HG03342 (cell line): ENCODE data around the gene ANO6.

Source experiments
- ATAC-seq: cut with Tn5 transposase; IDR thresholded peaks from one replicate; pipeline ENCODE4 v1.9.1; 2021; ENCODE audit warnings: mild to moderate bottlenecking, moderate library complexity; ENCODE audit not compliant: unreplicated experiment

Gene ANO6

GRCh38 chr12:45434094-45434493, 218.2 kb downstream of the ANO6 start:
- no peak for ATAC-seq

- ATAC-seq, result no peak
These were observed 220.2 kb downstream of the ANO6 start for GRCh38 chr12:45435945-45436710.

GRCh38 chr12:45439039-45439438, 223.1 kb downstream of the ANO6 start:
- no peak for ATAC-seq

GRCh38 chr12:45446013-45446412, 230.1 kb downstream of the ANO6 start:
- ATAC-seq, result no peak

GRCh38 chr12:45458238-45458637, 242.3 kb downstream of the ANO6 start:
- ATAC-seq, result no peak

GRCh38 chr12:45458854-45459807, 243.2 kb downstream of the ANO6 start:
- ATAC-seq, result no peak

GRCh38 chr12:45462506-45462905, 246.6 kb downstream of the ANO6 start:
- no peak for ATAC-seq

- ATAC-seq, result no peak
These were observed 248.8 kb downstream of the ANO6 start for GRCh38 chr12:45464699-45465098.

- ATAC-seq, result no peak
These were observed 253.1 kb downstream of the ANO6 start for GRCh38 chr12:45468751-45469615.

GRCh38 chr12:45469902-45470301, 254.0 kb downstream of the ANO6 start:
- ATAC-seq, result no peak

GRCh38 chr12:45473636-45474035, 257.7 kb downstream of the ANO6 start:
- ATAC-seq, result no peak

- ATAC-seq, result no peak
These were observed 259.7 kb downstream of the ANO6 start for GRCh38 chr12:45475594-45475993.

GRCh38 chr12:45477526-45477925, 261.6 kb downstream of the ANO6 start:
- no peak for ATAC-seq

GRCh38 chr12:45478931-45479330, 263.0 kb downstream of the ANO6 start:
- no peak for ATAC-seq

GRCh38 chr12:45481746-45482145, 265.9 kb downstream of the ANO6 start:
- no peak for ATAC-seq

GRCh38 chr12:45483571-45483970, 267.7 kb downstream of the ANO6 start:
- ATAC-seq, result no peak
